Brain microvascular endothelial cell (primary cell): ENCODE measurements around the gene APP.

ENCODE experiments used
- DNase-seq: peaks from one replicate; pipeline ENCODE4 v3.0.0-alpha.2; 2020
- H3K27ac ChIP-seq: fragments of 250-450 bp; sonication (Bioruptor Pico); 2 replicates; pipeline ENCODE4 v1.5.1; 2020; ENCODE audit warnings: mild to moderate bottlenecking, moderate library complexity
- H3K27me3 ChIP-seq: fragments of 250-450 bp; sonication (Bioruptor Pico); replicated peaks from 2 replicates; pipeline ENCODE4 v1.5.1; 2020; ENCODE audit warnings: mild to moderate bottlenecking
- H3K36me3 ChIP-seq: fragments of 250-450 bp; sonication (Bioruptor Pico); replicated peaks from 2 replicates; pipeline ENCODE4 v1.5.1; 2020; ENCODE audit warnings: mild to moderate bottlenecking
- H3K4me3 ChIP-seq: 2 replicates; pipeline ENCODE4 v1.5.1; 2011; ENCODE audit warnings: low read depth, mild to moderate bottlenecking, control low read depth, low read length, moderate library complexity
- in situ Hi-C: cut with HindIII; loops from 2 replicates; pipeline ENCODE4 v1.10.0; 2017; ENCODE audit warnings: low sequenced_read_pairs, low pct_ligation_motif_present
- TF ChIP-seq, protein P1 (sequence below): IDR thresholded peaks from 2 replicates; pipeline ENCODE4 v1.5.1; 2011; ENCODE audit warnings: low read depth, mild to moderate bottlenecking, moderate library complexity, low read length, control low read depth, inconsistent platforms; ENCODE audit errors: missing control alignments

APP gene

GRCh38 chr21:26057477-26058170 is 112.9 kb downstream of the APP start:
- Histone ChIP-seq H3K4me3 (no peak overlapping the region), H3K36me3 (no peaks in the 10 kb centered on the region), H3K27ac (no peak overlapping the region), H3K27me3 (no peaks in the 10 kb centered on the region)
- DNase-seq = no peak
- in situ Hi-C loops = no loop called here
- TF ChIP-seq, protein P1, sequence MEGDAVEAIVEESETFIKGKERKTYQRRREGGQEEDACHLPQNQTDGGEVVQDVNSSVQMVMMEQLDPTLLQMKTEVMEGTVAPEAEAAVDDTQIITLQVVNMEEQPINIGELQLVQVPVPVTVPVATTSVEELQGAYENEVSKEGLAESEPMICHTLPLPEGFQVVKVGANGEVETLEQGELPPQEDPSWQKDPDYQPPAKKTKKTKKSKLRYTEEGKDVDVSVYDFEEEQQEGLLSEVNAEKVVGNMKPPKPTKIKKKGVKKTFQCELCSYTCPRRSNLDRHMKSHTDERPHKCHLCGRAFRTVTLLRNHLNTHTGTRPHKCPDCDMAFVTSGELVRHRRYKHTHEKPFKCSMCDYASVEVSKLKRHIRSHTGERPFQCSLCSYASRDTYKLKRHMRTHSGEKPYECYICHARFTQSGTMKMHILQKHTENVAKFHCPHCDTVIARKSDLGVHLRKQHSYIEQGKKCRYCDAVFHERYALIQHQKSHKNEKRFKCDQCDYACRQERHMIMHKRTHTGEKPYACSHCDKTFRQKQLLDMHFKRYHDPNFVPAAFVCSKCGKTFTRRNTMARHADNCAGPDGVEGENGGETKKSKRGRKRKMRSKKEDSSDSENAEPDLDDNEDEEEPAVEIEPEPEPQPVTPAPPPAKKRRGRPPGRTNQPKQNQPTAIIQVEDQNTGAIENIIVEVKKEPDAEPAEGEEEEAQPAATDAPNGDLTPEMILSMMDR = no peak

- H3K4me3 ChIP-seq = no peak overlapping the region
- in situ Hi-C loops = no loop called here
- H3K36me3 ChIP-seq = peaks cover under 1% of the 10 kb centered on the region
- no peaks in the 10 kb centered on the region for H3K27me3 ChIP-seq
- H3K27ac ChIP-seq = no peak overlapping the region
- DNase-seq = no peak
- TF ChIP-seq, protein P1 = no peak
Observed at GRCh38 chr21:26055841-26056264, 114.7 kb downstream of the APP start.

DNA sequence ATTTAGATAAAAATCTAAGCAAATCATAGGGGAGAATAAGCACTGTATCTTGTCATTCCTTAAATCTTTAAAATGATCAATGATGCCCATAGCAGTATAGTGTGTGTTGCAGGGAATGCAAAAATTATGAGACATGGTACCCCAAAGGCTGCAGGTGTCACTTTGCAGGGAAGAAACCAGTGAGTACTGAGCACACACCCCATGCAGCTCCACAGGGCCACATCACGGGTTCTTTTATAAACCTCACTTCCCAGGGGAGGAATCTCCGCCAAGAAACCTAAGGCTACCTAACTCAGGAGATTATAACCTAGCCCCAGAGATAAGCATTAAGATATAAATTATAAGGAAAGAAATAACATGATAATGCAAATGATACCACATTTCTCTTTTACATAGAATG is 115.6 kb downstream of the APP start:
- H3K27me3 ChIP-seq = no peaks in the 10 kb centered on the region
- in situ Hi-C loops = no loop called here
- peaks cover 4% of the 10 kb centered on the region for H3K36me3 ChIP-seq
- no peak for DNase-seq
- H3K27ac ChIP-seq = no peak overlapping the region
- TF ChIP-seq, protein P1 = no peak
- H3K4me3 ChIP-seq = no peak overlapping the region

GRCh38 chr21:26052057-26052456 is 118.5 kb downstream of the APP start:
- Histone ChIP-seq H3K27ac (no peak overlapping the region), H3K36me3 (peaks cover 17% of the 10 kb centered on the region), H3K27me3 (no peaks in the 10 kb centered on the region), H3K4me3 (no peak overlapping the region)
- no peak for DNase-seq
- TF ChIP-seq, protein P1 = no peak
- in situ Hi-C loops = no loop called here

GRCh38 chr21:26050857-26051256 is 119.7 kb downstream of the APP start:
- in situ Hi-C loops = no loop called here
- Histone ChIP-seq H3K36me3 (peaks cover 20% of the 10 kb centered on the region), H3K27me3 (no peaks in the 10 kb centered on the region), H3K27ac (no peak overlapping the region), H3K4me3 (no peak overlapping the region)
- DNase-seq = no peak
- TF ChIP-seq, protein P1 = no peak

- in situ Hi-C loops = no loop called here
- no peaks in the 10 kb centered on the region for H3K27me3 ChIP-seq
Observed at GRCh38 chr21:26049803-26050202, 120.8 kb downstream of the APP start.

More at GRCh38 chr21:26049803-26050202, 120.8 kb downstream of the APP start:
- DNase-seq = no peak
- Histone ChIP-seq H3K4me3 (no peak overlapping the region), H3K36me3 (peaks cover 22% of the 10 kb centered on the region), H3K27ac (no peak overlapping the region)
- TF ChIP-seq, protein P1 = no peak
